Measurements from ENCODE around the gene PRSS21. TPM values are rescaled to one million over a fixed set of nuclear protein-coding genes. Genes with fewer than 3 reads are reported as not detected.
A peak's percentile ranks its signal among the peaks of the same experiment; 100 is the strongest.

PRSS21 gene
- total RNA-seq, 2 donors from 2014 or later, result 1.6 TPM; not detected in 1

DNA sequence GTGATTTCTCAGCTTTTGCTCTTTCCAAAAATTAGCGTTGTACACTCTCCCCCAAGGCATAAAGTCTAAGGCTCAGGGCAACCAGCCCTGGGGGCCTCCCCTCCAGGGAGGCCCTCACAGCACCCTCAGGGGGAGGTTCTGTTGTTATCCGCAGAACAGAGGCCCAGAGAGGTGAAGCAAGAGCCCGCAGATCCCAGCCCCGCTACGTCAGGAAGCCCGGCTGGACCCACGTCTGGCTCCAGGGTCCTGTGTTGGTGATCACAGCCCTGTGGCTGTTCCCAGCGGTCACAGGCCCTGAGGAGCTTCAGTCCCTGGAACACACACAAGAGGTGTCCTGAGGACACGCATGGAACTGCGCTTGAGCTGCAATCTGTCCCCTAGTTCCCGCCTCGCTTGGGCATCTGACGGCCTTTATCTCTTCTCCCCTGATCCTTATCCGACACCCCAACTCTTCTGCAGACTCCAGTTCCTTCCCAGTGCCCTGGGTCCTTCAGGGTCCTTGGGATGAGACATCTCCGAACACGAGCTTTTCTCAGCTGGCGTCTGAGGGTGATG, 11.9 kb downstream of the PRSS21 start:
- Mint-ChIP-seq H3K36me3 (ENCODE audit: low read depth) (peaks cover 2% of the 10 kb centered on the region), H3K4me3 (no peak overlapping the region), H3K27ac (no peak overlapping the region), H3K4me1 (peaks cover 3% of the 10 kb centered on the region), H3K27me3 (peaks cover 16% of the 10 kb centered on the region)
- H3K9me3 ChIP-seq (ENCODE audit: control insufficient read depth, low read length, poor library complexity, severe bottlenecking), result no peaks in the 10 kb centered on the region
- DNase-seq (no peak), ATAC-seq (no peak)

GRCh38 chr16:2829501-2830354, 12.7 kb downstream of the PRSS21 start, which contains the start of gene ZG16B:
ZG16B (plus strand) TSS chr16:2830303; CDS start chr16:2830442, 139 bp downstream.
- ATAC-seq (no peak), DNase-seq (no peak)
- H3K9me3 ChIP-seq (ENCODE audit: control insufficient read depth, low read length, poor library complexity, severe bottlenecking), result no peaks in the 10 kb centered on the region
- no peak within 1 kb of the TSS for H3K27ac Mint-ChIP-seq
- peaks cover 2% of the 10 kb centered on the region for H3K36me3 Mint-ChIP-seq (ENCODE audit: low read depth)
- H3K4me1 Mint-ChIP-seq, result peaks cover 5% of the 10 kb centered on the region
- H3K27me3 Mint-ChIP-seq, result peaks cover 16% of the 10 kb centered on the region
- H3K4me3 Mint-ChIP-seq, result no peak within 1 kb of the TSS

DNA sequence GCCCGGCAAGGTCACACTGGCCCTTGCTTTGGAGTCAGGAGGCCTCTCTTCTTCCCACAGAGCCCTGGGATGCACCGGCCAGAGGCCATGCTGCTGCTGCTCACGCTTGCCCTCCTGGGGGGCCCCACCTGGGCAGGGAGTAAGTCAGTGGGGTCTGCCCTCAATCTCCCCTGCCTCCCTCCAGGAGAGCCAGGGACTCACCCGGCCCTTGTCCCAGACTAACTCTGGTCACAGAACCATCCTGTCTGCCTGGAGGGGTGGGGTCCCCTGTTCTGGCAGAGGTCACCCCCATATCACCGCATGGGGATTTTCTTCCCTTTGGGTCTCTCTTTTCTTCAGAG, 13.3 kb downstream of the PRSS21 start:
- no peak overlapping the region for H3K27ac Mint-ChIP-seq
- peaks cover 6% of the 10 kb centered on the region for H3K4me1 Mint-ChIP-seq
- no peaks in the 10 kb centered on the region for H3K9me3 ChIP-seq (ENCODE audit: control insufficient read depth, low read length, poor library complexity, severe bottlenecking)
- no peak for DNase-seq
- H3K4me3 Mint-ChIP-seq, result no peak overlapping the region
- no peak for ATAC-seq
- peaks cover 2% of the 10 kb centered on the region for H3K36me3 Mint-ChIP-seq (ENCODE audit: low read depth)
- H3K27me3 Mint-ChIP-seq, result peaks cover 16% of the 10 kb centered on the region

GRCh38 chr16:2831203-2831602, 14.2 kb downstream of the PRSS21 start:
- no peak for DNase-seq
- H3K27me3 Mint-ChIP-seq, result peaks cover 16% of the 10 kb centered on the region
- peaks cover 2% of the 10 kb centered on the region for H3K36me3 Mint-ChIP-seq (ENCODE audit: low read depth)
- no peak overlapping the region for H3K4me3 Mint-ChIP-seq
- H3K27ac Mint-ChIP-seq, result no peak overlapping the region
- no peaks in the 10 kb centered on the region for H3K9me3 ChIP-seq (ENCODE audit: control insufficient read depth, low read length, poor library complexity, severe bottlenecking)
- peaks cover 6% of the 10 kb centered on the region for H3K4me1 Mint-ChIP-seq
- ATAC-seq, result no peak

GRCh38 chr16:2833776-2834175, 16.7 kb downstream of the PRSS21 start:
- Mint-ChIP-seq H3K36me3 (ENCODE audit: low read depth) (peaks cover 6% of the 10 kb centered on the region), H3K27ac (no peak overlapping the region), H3K4me1 (peaks cover 18% of the 10 kb centered on the region), H3K4me3 (no peak overlapping the region), H3K27me3 (peaks cover 12% of the 10 kb centered on the region)
- H3K9me3 ChIP-seq (ENCODE audit: control insufficient read depth, low read length, poor library complexity, severe bottlenecking), result no peaks in the 10 kb centered on the region
- ATAC-seq (no peak), DNase-seq (no peak)

DNA sequence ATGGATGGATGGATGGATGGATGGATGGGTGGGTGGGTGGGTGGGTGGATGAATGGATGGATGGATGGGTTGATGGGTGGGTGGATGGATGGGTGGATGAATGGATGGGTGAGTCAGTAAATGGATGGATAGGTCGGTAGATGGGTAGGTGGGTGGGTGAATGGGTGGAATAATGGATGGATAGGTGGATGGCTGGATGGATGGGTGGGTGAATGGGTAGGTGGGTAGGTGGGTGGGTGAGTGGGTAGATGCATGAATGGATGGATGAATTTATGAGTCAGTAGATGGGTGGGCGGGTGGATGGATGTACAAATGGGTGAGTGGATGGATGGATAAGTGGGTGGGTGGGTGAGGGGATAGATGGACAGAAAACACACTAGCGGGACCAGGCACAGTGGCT, 17.9 kb downstream of the PRSS21 start:
- H3K4me3 Mint-ChIP-seq, result no peak overlapping the region
- H3K27ac Mint-ChIP-seq, result no peak overlapping the region
- peaks cover 20% of the 10 kb centered on the region for H3K4me1 Mint-ChIP-seq
- no peak for ATAC-seq
- H3K36me3 Mint-ChIP-seq (ENCODE audit: low read depth), result peaks cover 6% of the 10 kb centered on the region
- no peak for DNase-seq
- H3K9me3 ChIP-seq (ENCODE audit: control insufficient read depth, low read length, poor library complexity, severe bottlenecking), result no peaks in the 10 kb centered on the region
- H3K27me3 Mint-ChIP-seq, result peaks cover 9% of the 10 kb centered on the region

DNA sequence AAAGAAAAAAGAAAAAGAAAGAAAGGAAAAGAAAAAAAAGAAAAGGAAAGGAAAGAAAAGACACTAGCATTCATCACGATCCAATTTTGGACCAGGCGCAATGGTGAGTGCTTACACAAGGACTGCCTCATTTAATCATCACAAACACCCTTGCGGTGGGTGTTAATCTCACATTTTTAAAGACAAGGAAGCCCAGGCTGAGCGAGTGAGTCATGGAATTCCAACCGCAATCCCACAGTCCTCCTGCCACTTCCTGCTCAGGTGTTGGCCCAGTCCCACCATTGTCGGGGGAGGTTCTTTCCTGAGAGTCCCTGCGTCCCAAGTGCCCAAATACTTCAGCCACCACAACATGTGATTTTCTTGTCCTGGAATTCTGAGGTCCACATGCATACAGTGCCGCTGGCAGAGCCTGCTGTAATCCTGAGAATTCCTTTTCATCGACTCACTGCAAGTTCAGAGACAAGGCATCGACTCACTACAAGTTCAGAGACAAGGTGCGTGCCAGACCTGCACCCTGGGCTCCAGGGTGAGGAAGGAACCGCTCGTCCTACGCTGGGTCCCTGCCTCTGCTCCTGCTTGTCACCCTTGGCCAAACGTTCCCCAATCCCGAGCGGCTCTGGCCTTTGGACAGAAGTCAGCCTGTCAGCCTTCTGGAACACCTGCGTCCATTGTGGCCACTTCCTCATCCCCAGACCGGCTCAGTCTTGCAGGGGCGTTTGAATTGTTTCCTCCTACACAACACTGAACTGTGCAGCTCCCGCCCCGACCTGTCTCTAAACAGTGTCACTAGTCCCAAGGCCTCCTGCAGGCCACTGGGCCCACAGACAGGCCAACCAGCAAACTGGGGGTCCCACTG, 18.8 kb downstream of the PRSS21 start:
- Mint-ChIP-seq H3K4me1 (peaks cover 20% of the 10 kb centered on the region), H3K4me3 (no peak overlapping the region), H3K36me3 (ENCODE audit: low read depth) (peaks cover 6% of the 10 kb centered on the region), H3K27me3 (peaks cover 9% of the 10 kb centered on the region), H3K27ac (no peak overlapping the region)
- DNase-seq, result no peak
- H3K9me3 ChIP-seq (ENCODE audit: control insufficient read depth, low read length, poor library complexity, severe bottlenecking), result no peaks in the 10 kb centered on the region
- no peak for ATAC-seq

GRCh38 chr16:2836646-2837508, 19.8 kb downstream of the PRSS21 start:
- Mint-ChIP-seq H3K27ac (peak overlapping the region; percentile 86), H3K4me1 (peaks cover 25% of the 10 kb centered on the region), H3K36me3 (ENCODE audit: low read depth) (peaks cover 6% of the 10 kb centered on the region), H3K4me3 (peak overlapping the region; percentile 59), H3K27me3 (peaks cover 9% of the 10 kb centered on the region)
- DNase-seq (no peak), ATAC-seq (no peak)
- H3K9me3 ChIP-seq (ENCODE audit: control insufficient read depth, low read length, poor library complexity, severe bottlenecking), result no peaks in the 10 kb centered on the region

DNA sequence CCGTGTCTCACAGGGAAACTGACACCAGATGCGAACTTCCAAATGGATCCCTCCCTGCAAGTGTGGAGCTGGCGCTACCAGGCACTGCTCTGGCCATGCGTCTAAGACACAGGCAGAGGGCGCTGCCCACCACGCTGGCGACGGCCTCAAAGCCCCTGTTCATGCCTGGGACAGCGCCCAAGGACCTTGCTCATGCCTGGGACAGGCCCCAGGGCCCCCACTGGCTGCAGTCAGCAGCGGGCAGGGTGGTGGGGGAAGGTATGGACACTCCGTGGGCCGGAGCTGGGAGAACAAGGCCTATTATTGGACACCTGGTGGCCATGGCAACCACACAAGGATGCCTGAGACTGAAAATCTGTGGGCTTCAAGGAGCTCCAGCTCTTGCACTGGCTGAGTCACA, 21.9 kb downstream of the PRSS21 start:
- peaks cover 4% of the 10 kb centered on the region for H3K36me3 Mint-ChIP-seq (ENCODE audit: low read depth)
- no peak overlapping the region for H3K4me3 Mint-ChIP-seq
- peaks cover 29% of the 10 kb centered on the region for H3K4me1 Mint-ChIP-seq
- no peaks in the 10 kb centered on the region for H3K9me3 ChIP-seq (ENCODE audit: control insufficient read depth, low read length, poor library complexity, severe bottlenecking)
- peaks cover 4% of the 10 kb centered on the region for H3K27me3 Mint-ChIP-seq
- peak; percentile 33 to 44 (median 34) for DNase-seq
- peak overlapping the region; percentile 85 for H3K27ac Mint-ChIP-seq
- peak; percentile 82 for ATAC-seq

GRCh38 chr16:2839650-2840450, 22.8 kb downstream of the PRSS21 start:
- Mint-ChIP-seq H3K4me1 (peaks cover 26% of the 10 kb centered on the region), H3K27me3 (peaks cover 4% of the 10 kb centered on the region), H3K36me3 (ENCODE audit: low read depth) (peaks cover 4% of the 10 kb centered on the region), H3K27ac (peak overlapping the region; percentile 85), H3K4me3 (peak overlapping the region; percentile 3)
- ATAC-seq (no peak), DNase-seq (no peak)
- no peaks in the 10 kb centered on the region for H3K9me3 ChIP-seq (ENCODE audit: control insufficient read depth, low read length, poor library complexity, severe bottlenecking)

- Mint-ChIP-seq H3K4me1 (peaks cover 26% of the 10 kb centered on the region), H3K27ac (no peak overlapping the region), H3K4me3 (peak overlapping the region; percentile 55), H3K36me3 (ENCODE audit: low read depth) (peaks cover 4% of the 10 kb centered on the region), H3K27me3 (peaks cover 4% of the 10 kb centered on the region)
- ATAC-seq (no peak), DNase-seq (no peak)
- H3K9me3 ChIP-seq (ENCODE audit: control insufficient read depth, low read length, poor library complexity, severe bottlenecking), result no peaks in the 10 kb centered on the region
These were observed 23.9 kb downstream of the PRSS21 start for GRCh38 chr16:2840914-2841313.

All from T-helper 17 cell (primary cell).